Measurements from ENCODE around the gene TBCEL.
"Not testable (repeated sequence)": the region's sequence is repeated elsewhere in the genome, so short reads cannot be mapped to it uniquely, and the experiment has no call there.

Gene TBCEL, protein sequence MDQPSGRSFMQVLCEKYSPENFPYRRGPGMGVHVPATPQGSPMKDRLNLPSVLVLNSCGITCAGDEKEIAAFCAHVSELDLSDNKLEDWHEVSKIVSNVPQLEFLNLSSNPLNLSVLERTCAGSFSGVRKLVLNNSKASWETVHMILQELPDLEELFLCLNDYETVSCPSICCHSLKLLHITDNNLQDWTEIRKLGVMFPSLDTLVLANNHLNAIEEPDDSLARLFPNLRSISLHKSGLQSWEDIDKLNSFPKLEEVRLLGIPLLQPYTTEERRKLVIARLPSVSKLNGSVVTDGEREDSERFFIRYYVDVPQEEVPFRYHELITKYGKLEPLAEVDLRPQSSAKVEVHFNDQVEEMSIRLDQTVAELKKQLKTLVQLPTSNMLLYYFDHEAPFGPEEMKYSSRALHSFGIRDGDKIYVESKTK

GRCh38 chr11:121023848-121024751 is at the start of gene TBCEL:
TSS of gene TBCEL (plus strand) at chr11:121024102. CDS start at chr11:121045691, 21,589 bp downstream.
- DNase-seq = peak; percentile 96

GRCh38 chr11:120974466-120974865 is 49.4 kb upstream of the TBCEL start:
- no peak for DNase-seq

GRCh38 chr11:120974965-120975364 is 48.9 kb upstream of the TBCEL start:
- no peak for DNase-seq

- DNase-seq = no peak
Observed at GRCh38 chr11:120977266-120978137, 46.4 kb upstream of the TBCEL start.

- no peak for DNase-seq
Observed at GRCh38 chr11:120978701-120979100, 45.2 kb upstream of the TBCEL start.

DNA sequence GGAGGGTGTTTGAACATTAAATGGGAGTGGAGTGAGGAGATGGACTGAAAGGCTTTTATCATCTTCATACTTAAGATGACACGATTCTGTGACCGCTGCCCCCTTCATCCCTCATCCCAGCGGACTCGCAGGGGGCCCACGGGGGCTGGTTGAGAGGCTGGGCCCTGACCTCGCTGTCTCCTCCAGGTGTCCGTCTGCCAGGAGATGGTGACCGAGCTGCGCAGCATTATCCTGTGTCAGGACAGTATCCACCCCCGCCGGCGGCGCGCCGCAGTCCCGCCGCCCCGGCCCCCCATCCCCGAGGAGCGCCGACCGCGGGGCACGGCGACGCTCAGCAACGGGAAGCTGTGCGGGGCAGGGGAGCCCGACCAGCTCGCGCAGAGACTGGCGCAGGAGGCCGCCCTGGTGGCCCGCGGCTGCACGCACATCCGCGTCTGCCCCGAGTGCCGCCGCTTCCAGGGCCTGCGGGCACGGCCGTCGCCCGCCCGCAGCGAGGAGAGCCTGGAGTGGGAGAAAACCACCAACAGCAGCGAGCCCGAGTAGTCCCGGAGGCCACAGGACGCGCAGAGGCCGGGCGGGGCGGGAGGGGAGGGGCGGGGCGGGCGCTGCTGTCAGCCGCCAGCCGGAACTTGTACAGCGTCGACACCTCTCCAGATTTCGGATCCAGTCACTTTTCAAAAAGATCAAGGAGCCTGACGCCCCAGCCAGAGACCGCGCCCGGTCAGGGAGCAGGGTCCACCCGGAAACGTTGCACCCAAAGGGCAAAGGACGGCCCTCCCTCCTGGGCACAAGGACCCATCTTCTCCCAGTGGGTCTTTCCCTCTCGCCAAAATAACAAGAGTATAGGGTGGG is 38.0 kb upstream of the TBCEL start:
- peak; percentile 80 for DNase-seq

- no peak for DNase-seq
Observed at GRCh38 chr11:120988603-120989002, 35.3 kb upstream of the TBCEL start.

GRCh38 chr11:120991830-120992686 is 31.8 kb upstream of the TBCEL start:
- no peak for DNase-seq

- DNase-seq = no peak
Observed at GRCh38 chr11:120994091-120994859, 29.6 kb upstream of the TBCEL start.

- no peak for DNase-seq
Observed at GRCh38 chr11:120995184-120995583, 28.7 kb upstream of the TBCEL start.

GRCh38 chr11:120996973-120997372 is 26.9 kb upstream of the TBCEL start:
- no peak for DNase-seq

GRCh38 chr11:120998581-120998980 is 25.3 kb upstream of the TBCEL start:
- DNase-seq = no peak

GRCh38 chr11:121004206-121004840 is 19.6 kb upstream of the TBCEL start:
- no peak for DNase-seq

GRCh38 chr11:121006922-121007321 is 17.0 kb upstream of the TBCEL start:
- no peak for DNase-seq

DNA sequence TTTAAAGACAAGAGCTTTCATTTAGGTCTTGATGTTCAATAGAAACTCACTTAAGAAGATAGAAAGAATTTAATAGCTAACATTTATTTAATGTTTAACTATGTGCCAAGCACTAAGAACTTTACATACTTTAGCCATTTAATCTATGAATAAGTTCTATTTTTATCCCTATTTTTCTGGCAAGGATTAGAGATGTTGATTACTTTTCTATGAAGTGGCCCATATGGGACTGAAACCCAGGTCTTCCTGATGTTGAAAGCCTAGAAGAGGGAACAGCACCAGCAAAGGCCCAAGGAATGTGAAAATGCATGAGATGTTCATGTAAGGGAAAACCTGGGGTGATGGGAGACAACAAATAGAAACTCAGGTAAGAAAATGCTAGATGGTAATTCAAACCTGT is 15.4 kb upstream of the TBCEL start:
- no peak for DNase-seq

- no peak for DNase-seq
Observed at GRCh38 chr11:121012091-121012490, 11.8 kb upstream of the TBCEL start.

DNA sequence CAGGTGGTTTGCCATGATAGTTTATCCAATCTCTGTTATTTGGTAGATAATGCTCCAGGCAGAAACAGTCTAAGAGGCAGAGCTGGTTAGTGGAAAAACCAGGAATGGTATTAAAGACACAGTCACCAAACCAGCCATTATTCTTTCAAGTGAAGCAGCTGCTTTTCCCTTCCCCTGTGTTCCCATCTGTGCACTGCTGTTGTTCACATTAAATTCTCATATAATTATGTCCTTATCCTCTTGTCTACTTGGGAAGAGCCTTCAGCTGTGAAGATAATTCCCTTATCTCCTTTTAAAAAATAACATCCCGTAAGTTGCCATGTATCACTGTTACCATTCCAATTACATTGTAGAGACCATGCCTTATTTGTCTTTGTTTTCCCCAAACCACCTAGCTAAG is 5.2 kb upstream of the TBCEL start:
- peak; percentile 25 for DNase-seq

- DNase-seq = not testable (repeated sequence)
Observed at GRCh38 chr11:121021718-121022117, 2.2 kb upstream of the TBCEL start.

DNA sequence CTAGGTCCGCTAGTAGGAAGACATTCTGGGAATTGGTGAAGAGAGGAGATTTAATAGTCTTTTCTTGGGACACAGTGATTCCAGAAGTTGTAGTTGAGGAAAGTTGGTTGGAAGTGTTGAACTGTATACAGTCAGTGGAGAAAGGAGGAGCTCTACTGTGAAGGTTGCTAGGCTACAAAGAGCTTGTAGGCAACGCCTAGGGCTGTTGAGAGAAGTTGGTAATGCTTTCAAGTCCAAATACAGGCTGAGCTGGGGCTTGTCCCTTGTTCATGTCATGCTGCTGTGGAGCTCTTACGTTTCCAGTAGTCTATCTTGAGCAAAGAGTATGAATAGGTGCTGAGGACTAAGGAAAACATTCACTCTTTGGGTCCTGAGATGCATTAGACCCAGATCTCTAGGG is 1.1 kb downstream of the TBCEL start:
- no peak for DNase-seq

- DNase-seq = no peak
Observed at GRCh38 chr11:121029153-121029552, 5.3 kb downstream of the TBCEL start.

All from NCI-H146 (cell line).